NCI-H345 treated with DMSO at 0.1 percent for 48 hours (cell line): ENCODE results near the gene NPL.

Experiments
- DNase-seq: peaks from one replicate; lab custom pipeline; 2025; ENCODE audit not compliant: unreplicated experiment; lab: John Stamatoyannopoulos, UW

The NPL gene

DNA sequence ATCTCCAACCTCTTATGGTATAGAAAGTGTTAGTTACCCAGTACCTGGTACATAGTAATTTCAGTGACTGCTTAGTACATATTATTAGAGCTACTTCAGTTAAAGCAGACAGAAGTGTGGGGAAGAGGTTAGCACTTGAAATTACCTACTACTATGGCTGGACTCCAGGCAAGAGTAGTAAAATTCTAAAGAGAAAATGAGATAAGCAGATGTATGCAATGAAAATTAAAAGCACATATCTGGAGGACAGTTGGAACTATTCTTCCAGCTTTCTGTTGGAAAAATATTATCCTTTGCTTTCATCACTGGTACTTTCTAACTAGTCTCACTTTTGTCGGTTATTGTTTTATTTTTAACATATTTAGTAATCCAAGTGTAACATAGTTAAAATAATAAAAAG, 73.3 kb downstream of the NPL start:
- DNase-seq: no peak

- DNase-seq: no peak
Observed at GRCh38 chr1:182863940-182864339, 74.4 kb downstream of the NPL start.

DNA sequence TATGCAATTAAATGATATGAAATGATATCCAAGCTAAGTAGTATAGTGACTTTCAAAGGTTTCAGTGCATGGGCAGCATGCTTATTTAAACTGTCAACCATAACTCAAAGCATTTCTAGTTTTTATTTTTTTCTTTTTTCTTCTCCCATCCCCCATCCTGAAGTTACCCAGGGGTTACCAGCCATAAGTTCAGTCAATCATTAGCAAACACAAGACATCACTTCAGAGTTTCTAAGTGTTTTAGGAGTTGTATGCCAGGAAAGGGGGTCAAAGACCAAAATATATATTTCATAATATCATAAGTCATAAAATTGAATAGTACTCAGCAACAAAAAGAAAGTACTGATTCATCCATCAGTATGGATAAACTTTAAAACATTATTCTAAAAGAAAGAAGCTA, 78.3 kb downstream of the NPL start:
- DNase-seq: no peak

DNA sequence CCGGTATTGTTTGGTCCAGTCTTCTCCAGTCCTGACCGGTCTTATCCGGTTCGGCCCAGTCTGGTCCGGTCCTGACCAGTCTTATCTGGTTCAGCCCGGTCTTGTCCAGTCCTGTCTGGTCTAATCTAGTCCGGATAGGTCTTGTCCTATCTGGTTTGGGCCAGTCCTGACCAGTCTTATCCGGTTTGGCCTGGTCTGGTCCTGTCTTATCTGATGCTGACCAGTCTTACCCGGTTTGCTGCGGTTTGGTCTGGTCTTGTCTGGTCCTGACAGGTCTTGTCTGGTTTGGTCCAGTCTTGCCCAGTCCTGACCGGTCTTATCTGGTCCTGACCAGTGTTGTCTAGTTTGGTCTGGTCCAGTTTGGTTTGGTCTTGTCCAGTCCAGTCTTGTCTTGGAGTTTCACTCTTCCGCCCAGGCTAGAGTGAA, 79.7 kb downstream of the NPL start:
- DNase-seq: no peak

DNA sequence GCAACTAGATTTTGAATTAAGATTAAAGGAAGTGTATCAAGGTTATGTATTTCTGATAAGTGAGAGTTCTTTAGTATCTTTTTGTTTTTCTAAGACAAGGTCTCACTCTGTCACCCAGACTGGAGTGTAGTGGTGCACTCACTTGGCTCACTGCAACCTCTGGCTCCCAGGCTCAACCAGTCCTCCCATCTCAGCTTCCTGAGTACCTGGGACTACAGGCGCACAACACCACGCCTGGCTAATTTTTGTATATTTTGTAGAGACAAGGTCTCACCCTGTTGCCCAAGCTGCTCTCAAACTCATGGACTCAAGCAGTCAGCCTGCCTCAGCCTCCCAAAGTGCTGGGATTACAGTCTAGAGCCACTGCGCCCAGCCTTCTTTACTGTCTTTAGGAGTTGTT, 83.3 kb downstream of the NPL start:
- DNase-seq: no peak

GRCh38 chr1:182875889-182876288, 86.3 kb downstream of the NPL start:
- DNase-seq: no peak

DNA sequence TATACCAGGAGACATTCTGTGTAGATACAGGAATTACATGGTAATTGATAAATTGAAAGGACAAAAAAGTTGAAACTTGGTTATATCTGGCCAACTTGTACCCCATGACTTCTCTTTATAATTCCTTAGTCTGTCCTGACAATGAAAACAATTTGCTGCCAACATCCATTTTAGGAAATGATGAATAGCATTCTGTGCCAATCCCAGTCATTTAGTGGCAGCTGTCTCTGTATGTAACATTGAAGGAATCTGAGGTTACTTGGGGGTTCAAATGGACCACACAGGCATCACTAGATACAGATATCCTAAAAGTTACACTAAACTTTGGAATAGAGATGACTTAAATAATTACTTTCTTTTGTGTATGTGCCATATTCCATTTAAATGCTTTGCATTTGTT, 87.8 kb downstream of the NPL start:
- no peak for DNase-seq

DNA sequence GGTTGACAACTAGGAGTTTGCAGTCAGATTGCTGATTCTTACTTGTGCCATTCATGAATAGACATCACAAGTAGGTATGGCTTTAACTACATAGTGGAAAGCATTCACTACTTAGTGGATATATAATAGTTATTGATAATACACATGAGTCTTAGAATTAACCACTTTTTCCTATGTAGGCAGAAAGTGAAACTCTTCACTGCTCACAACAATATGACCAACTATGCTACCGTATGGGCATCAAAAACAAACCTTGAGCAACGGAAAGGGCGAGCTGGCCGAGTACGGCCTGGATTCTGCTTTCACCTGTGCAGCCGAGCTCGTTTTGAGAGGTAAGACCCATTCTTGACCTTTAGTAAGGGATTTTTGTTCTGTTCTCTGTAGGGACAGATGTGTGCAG, 88.3 kb downstream of the NPL start:
- DNase-seq: no peak
